A549 (cell line): ENCODE data around the gene SLC22A31. TPM values are rescaled to one million over a fixed set of nuclear protein-coding genes. Genes with fewer than 3 reads are reported as not detected.

Source experiments
- ATAC-seq, 2 experiments: fragments of 200-7000 bp in 1 of 2; fragments of >200 bp in 1 of 2; cut with Nextera tagmentation in 1 of 2; cut with Tn5 transposase in 1 of 2; 3 replicates each; pipeline versions ENCODE4 v1.8.0 to v1.9.1; 2018 to 2020; ENCODE audit warnings: mild to moderate bottlenecking in 1 of 2, moderate library complexity in 1 of 2
- CTCF ChIA-PET: fragments of 300-600 bp; sonication (Branson Sonifier 250); formaldehyde crosslinking; extraction: SDS; loops from one replicate; lab custom pipeline; 2021; ENCODE audit warnings: antibody characterized with exemption, inconsistent platforms; lab: Yijun Ruan, JAX
- POLR2A ChIA-PET: fragments of 350-600 bp; formaldehyde crosslinking; extraction: SDS; loops from one replicate; lab custom pipeline; 2021; ENCODE audit warnings: antibody characterized with exemption, inconsistent platforms; lab: Yijun Ruan, JAX
- DNase-seq, 2 experiments: peaks; one replicate each; pipeline versions ENCODE4 v3.0.0 to v3.0.0-alpha.2; 2011 to 2016; ENCODE audit warnings: low read depth in 1 of 2, low spot score in 1 of 2
- FAIRE-seq: peaks from 2 replicates; lab custom pipeline; 2011; peaks lifted over from hg19 to GRCh38; lab: Jason Lieb, UNC
- H3K27ac ChIP-seq, 2 experiments: fragments of >200 bp; sonication (Bioruptor Twin); formaldehyde crosslinking; 3 replicates each; pipeline ENCODE4 v1.5.1; 2016 to 2017
- H3K4me1 ChIP-seq: fragments of >200 bp; sonication (Bioruptor Twin); formaldehyde crosslinking; 3 replicates; pipeline ENCODE4 v1.6.1; 2016
- H3K4me2 ChIP-seq: fragments of >200 bp; sonication (Bioruptor Twin); formaldehyde crosslinking; 3 replicates; pipeline ENCODE4 v1.6.1; 2016
- H3K4me3 ChIP-seq: fragments of >200 bp; sonication (Bioruptor Twin); formaldehyde crosslinking; 3 replicates; pipeline ENCODE4 v1.5.1; 2016
- H3K9me3 ChIP-seq: fragments of >200 bp; sonication (Bioruptor Twin); formaldehyde crosslinking; 3 replicates; pipeline ENCODE4 v1.6.1; 2016
- CEBPB ChIP-seq, 2 experiments: fragments of >200 bp in 1 of 2; sonication (Bioruptor Twin) in 1 of 2; formaldehyde crosslinking in 1 of 2; IDR thresholded peaks; 2 replicates each; pipeline ENCODE4 v1.6.1; 2012 to 2016
- CHD4 ChIP-seq: fragments of 200-600 bp; sonication (generic); IDR thresholded peaks from 2 replicates; pipeline ENCODE4 v1.6.1; 2016; ENCODE audit warnings: antibody characterized with exemption, mild to moderate bottlenecking, borderline replicate concordance
- FOSB ChIP-seq: fragments of 250-450 bp; sonication (Bioruptor Pico); IDR thresholded peaks from 2 replicates; pipeline ENCODE4 v1.5.0; 2020; ENCODE audit warnings: mild to moderate bottlenecking, moderate library complexity
- FOSL2 ChIP-seq, 2 experiments: fragments of 450-650 bp in 1 of 2; fragments of >200 bp in 1 of 2; sonication (Bioruptor Twin) in 1 of 2; formaldehyde crosslinking; IDR thresholded peaks; 2 replicates each; pipeline versions ENCODE4 v1.5.0 to v1.6.1; 2016 to 2020; ENCODE audit warnings: mild to moderate bottlenecking in 1 of 2, moderate library complexity in 1 of 2
- FOXS1 ChIP-seq: fragments of 250-450 bp; sonication (Bioruptor Pico); IDR thresholded peaks from 2 replicates; pipeline ENCODE4 v1.5.0; 2020; ENCODE audit warnings: mild to moderate bottlenecking, moderate library complexity
- GATA3 ChIP-seq: IDR thresholded peaks from 2 replicates; pipeline ENCODE4 v1.6.1; 2012; ENCODE audit warnings: borderline replicate concordance
- HOXA7 ChIP-seq: fragments of 250-450 bp; sonication (Bioruptor Pico); IDR thresholded peaks from 2 replicates; pipeline ENCODE4 v1.5.0; 2020; ENCODE audit warnings: mild to moderate bottlenecking, moderate library complexity
- HOXB13 ChIP-seq: fragments of 250-450 bp; sonication (Bioruptor Pico); IDR thresholded peaks from 2 replicates; pipeline ENCODE4 v1.5.0; 2020; ENCODE audit warnings: low read depth, mild to moderate bottlenecking, moderate library complexity
- HOXB5 ChIP-seq: fragments of 250-450 bp; sonication (Bioruptor Pico); IDR thresholded peaks from 2 replicates; pipeline ENCODE4 v1.5.0; 2020; ENCODE audit warnings: mild to moderate bottlenecking, moderate library complexity
- JUN ChIP-seq, 2 experiments: fragments of >200 bp; sonication (Bioruptor Twin); formaldehyde crosslinking; IDR thresholded peaks; 2 replicates in 1 of 2; 3 replicates in 1 of 2; pipeline ENCODE4 v1.6.1; 2016 to 2017
- JUNB ChIP-seq: fragments of >200 bp; sonication (Bioruptor Twin); formaldehyde crosslinking; IDR thresholded peaks from 2 replicates; pipeline ENCODE4 v1.6.1; 2016
- MAFK ChIP-seq: fragments of 450-650 bp; IDR thresholded peaks from 2 replicates; pipeline ENCODE4 v1.6.1; 2014; ENCODE audit not compliant: partially characterized antibody
- MAX ChIP-seq: IDR thresholded peaks from 2 replicates; pipeline ENCODE4 v1.6.1; 2012
- NR3C1 ChIP-seq: fragments of >200 bp; sonication (Bioruptor Twin); formaldehyde crosslinking; IDR thresholded peaks from 3 replicates; pipeline ENCODE4 v1.6.1; 2017
- RARB ChIP-seq: fragments of 250-450 bp; sonication (Bioruptor Pico); IDR thresholded peaks from 2 replicates; pipeline ENCODE4 v1.8.0; 2021; ENCODE audit warnings: mild to moderate bottlenecking, moderate library complexity
- RCOR1 ChIP-seq: fragments of 150-350 bp; IDR thresholded peaks from 2 replicates; pipeline ENCODE4 v1.6.1; 2014; ENCODE audit warnings: antibody characterized with exemption, low read length, low read depth
- RFX5 ChIP-seq: fragments of 450-650 bp; IDR thresholded peaks from 2 replicates; pipeline ENCODE4 v1.7.1; 2014; ENCODE audit warnings: antibody characterized with exemption, mild to moderate bottlenecking, moderate library complexity
- RNF2 ChIP-seq: fragments of 200-600 bp; sonication (generic); IDR thresholded peaks from 2 replicates; pipeline ENCODE4 v1.6.1; 2016; ENCODE audit warnings: low read depth, mild to moderate bottlenecking, antibody characterized with exemption, moderate library complexity, borderline replicate concordance
- SMC3 ChIP-seq: fragments of >200 bp; sonication (Bioruptor Twin); formaldehyde crosslinking; IDR thresholded peaks from 3 replicates; pipeline ENCODE4 v1.6.1; 2018; ENCODE audit warnings: inconsistent platforms
- TFCP2L1 ChIP-seq: fragments of 250-450 bp; sonication (Bioruptor Pico); IDR thresholded peaks from 2 replicates; pipeline ENCODE4 v1.5.0; 2021; ENCODE audit warnings: mild to moderate bottlenecking
- TP53 ChIP-seq: fragments of 250-450 bp; sonication (Bioruptor Pico); IDR thresholded peaks from 2 replicates; pipeline ENCODE4 v1.5.0; 2021; ENCODE audit warnings: mild to moderate bottlenecking, moderate library complexity
- USF2 ChIP-seq: fragments of 450-650 bp; IDR thresholded peaks from 2 replicates; pipeline ENCODE4 v1.6.1; 2014; ENCODE audit warnings: antibody characterized with exemption
- ZC3H11A ChIP-seq: fragments of 450-650 bp; IDR thresholded peaks from 2 replicates; pipeline ENCODE4 v1.6.1; 2014; ENCODE audit warnings: antibody characterized with exemption, mild to moderate bottlenecking
- ZFP36 ChIP-seq: fragments of 450-650 bp; IDR thresholded peaks from 2 replicates; pipeline ENCODE4 v1.6.1; 2014; ENCODE audit warnings: borderline replicate concordance; ENCODE audit not compliant: partially characterized antibody
- ZNF302 ChIP-seq: fragments of 250-450 bp; sonication (Bioruptor Pico); IDR thresholded peaks from 2 replicates; pipeline ENCODE4 v1.9.0; 2021; ENCODE audit warnings: inconsistent platforms, mild to moderate bottlenecking, moderate library complexity
- ZSCAN20 ChIP-seq: fragments of 250-450 bp; sonication (Bioruptor Pico); IDR thresholded peaks from 2 replicates; pipeline ENCODE4 v1.8.0; 2022; ENCODE audit warnings: mild to moderate bottlenecking, moderate library complexity
- WGBS: methylation state at CpG from one replicate; pipeline ENCODE4 v1.1.6; 2017; ENCODE audit errors: missing lambda C conversion rate; 5-methylcytosine and 5-hydroxymethylcytosine counted together
- polyA plus RNA-seq, 4 experiments: library from polyadenylated mRNA; depleted of rRNA in 3 of 4; stranded (reverse); fragments of >200 nt; fragmentation: RNase III in 1 of 4; extraction: RNeasy Plus Mini Kit Qiagen cat#74134 plus additional on column Dnase treatment in 1 of 4; gene quantifications; 2 replicates in 3 of 4; 3 replicates in 1 of 4; pipeline ENCODE4 v1.2.3, GENCODE V29; 2011 to 2017
- TF ChIP-seq, protein P1 (sequence below): IDR thresholded peaks from 2 replicates; pipeline ENCODE4 v1.6.1; 2012; ENCODE audit warnings: low read depth, borderline replicate concordance

Gene SLC22A31
- polyA plus RNA-seq, 2 of the 4 experiments (the other 2 are of a cell fraction): 0.36 to 0.77 TPM

GRCh38 chr16:89161763-89162713, 38.3 kb downstream of the SLC22A31 start:
- H3K4me3 ChIP-seq: no peak overlapping the region
- no peak overlapping the region for H3K4me2 ChIP-seq
- TF ChIP-seq ZC3H11A (no peak), USF2 (no peak), CHD4 (no peak), FOSB (CRISPR knock-in tag) (no peak), MAFK (no peak), TFCP2L1 (CRISPR knock-in tag) (no peak), FOSL2 (IDR thresholded peaks at IDR 0.05) (no peak), FOSL2 (CRISPR knock-in tag; IDR thresholded peaks at IDR 0.05) (no peak), ZNF302 (CRISPR knock-in tag) (no peak), HOXB13 (no peak), HOXB5 (no peak), TP53 (CRISPR knock-in tag) (no peak), ZFP36 (no peak), MAX (no peak), RFX5 (no peak), CEBPB (IDR thresholded peaks at IDR 0.05) (no peak), RARB (no peak), RCOR1 (no peak), JUN (IDR thresholded peaks at IDR 0.05) (no peak)
- TF ChIP-seq, protein P1, sequence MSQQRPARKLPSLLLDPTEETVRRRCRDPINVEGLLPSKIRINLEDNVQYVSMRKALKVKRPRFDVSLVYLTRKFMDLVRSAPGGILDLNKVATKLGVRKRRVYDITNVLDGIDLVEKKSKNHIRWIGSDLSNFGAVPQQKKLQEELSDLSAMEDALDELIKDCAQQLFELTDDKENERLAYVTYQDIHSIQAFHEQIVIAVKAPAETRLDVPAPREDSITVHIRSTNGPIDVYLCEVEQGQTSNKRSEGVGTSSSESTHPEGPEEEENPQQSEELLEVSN: no peak
- FAIRE-seq: no peak
- ChIA-PET CTCF (interaction anchor here (0.7 to 1.2 kb wide), 2 partner anchors 344 to 347 kb away, joined by 3 read pairs; no protein-coding TSS in a partner anchor), POLR2A (no interaction called here)
- H3K4me1 ChIP-seq: peaks cover 3% of the 10 kb centered on the region
- no peak for ATAC-seq
- H3K9me3 ChIP-seq: peaks cover 4% of the 10 kb centered on the region; the same call in 2 of the 3 replicates
- no peak for DNase-seq
- no peak overlapping the region for H3K27ac ChIP-seq
- WGBS: 84% methylated on average over 33 of the region's 40 CpGs

DNA sequence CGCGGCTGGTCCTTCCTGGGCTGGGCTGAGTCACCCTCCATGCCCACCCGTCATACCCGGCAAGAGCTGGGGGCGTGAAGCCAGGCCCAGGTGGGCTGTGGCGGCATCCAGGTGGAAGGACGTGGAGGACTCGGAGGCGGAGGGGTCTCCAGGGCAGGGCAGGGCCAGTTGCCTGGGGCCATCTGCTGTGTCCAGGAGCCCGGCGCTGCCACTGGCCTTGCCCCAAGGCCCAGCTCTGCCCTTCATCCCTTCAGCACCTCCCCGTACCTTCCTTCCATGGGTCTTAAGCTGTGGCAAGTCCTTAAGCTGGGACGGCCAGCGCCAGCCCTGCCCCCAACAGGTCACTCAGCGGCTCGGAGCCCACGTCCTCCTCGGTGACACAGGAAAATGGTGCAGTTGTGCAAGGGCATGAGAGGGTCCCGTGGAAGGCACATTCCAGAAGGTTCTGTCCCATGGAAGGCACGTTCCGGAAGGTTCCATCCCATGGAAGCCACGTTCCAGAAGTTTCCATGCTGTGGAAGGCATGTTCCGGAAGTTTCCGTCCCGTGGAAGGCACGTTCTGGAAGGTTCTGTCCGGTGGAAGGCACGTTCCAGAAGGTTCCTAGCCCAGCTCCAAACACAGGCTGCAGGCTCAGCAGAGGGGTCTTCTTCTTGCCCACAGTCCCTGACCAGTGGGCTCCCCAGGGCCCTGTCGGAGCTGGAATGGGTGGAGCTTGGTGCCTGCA, 39.2 kb downstream of the SLC22A31 start:
- no peak overlapping the region for H3K4me3 ChIP-seq
- ChIA-PET CTCF (interaction anchor here (0.7 to 1.2 kb wide), 2 partner anchors 343 to 346 kb away, joined by 3 read pairs; no protein-coding TSS in a partner anchor), POLR2A (no interaction called here)
- 66% methylated on average over 27 of the region's 29 CpGs for WGBS
- TF ChIP-seq HOXB5: no peak
- TF ChIP-seq RNF2: no peak
- TF ChIP-seq SMC3: no peak
- TF ChIP-seq NR3C1: no peak
- TF ChIP-seq JUNB: no peak
- no peak for TF ChIP-seq RARB
- TF ChIP-seq FOXS1: no peak
- TF ChIP-seq HOXB13: no peak
- TF ChIP-seq HOXA7 (CRISPR knock-in tag): no peak
- TF ChIP-seq ZSCAN20 (CRISPR knock-in tag): no peak
- no peak for TF ChIP-seq MAX
- TF ChIP-seq GATA3: no peak
- ATAC-seq (no peak), DNase-seq (no peak), FAIRE-seq (no peak)
- H3K9me3 ChIP-seq: peaks cover 4% of the 10 kb centered on the region; the same call in 2 of the 3 replicates
- H3K27ac ChIP-seq: no peak overlapping the region
- no peak overlapping the region for H3K4me2 ChIP-seq
- no peaks in the 10 kb centered on the region for H3K4me1 ChIP-seq
